ENCODE measurements around the gene C2orf81. TPM values are rescaled to one million over a fixed set of nuclear protein-coding genes. Genes with fewer than 3 reads are reported as not detected.
"Not testable (repeated sequence)": the region's sequence is repeated elsewhere in the genome, so short reads cannot be mapped to it uniquely, and the experiment has no call there.

Gene C2orf81
- total RNA-seq, 1 donor, result 2.7 TPM

DNA sequence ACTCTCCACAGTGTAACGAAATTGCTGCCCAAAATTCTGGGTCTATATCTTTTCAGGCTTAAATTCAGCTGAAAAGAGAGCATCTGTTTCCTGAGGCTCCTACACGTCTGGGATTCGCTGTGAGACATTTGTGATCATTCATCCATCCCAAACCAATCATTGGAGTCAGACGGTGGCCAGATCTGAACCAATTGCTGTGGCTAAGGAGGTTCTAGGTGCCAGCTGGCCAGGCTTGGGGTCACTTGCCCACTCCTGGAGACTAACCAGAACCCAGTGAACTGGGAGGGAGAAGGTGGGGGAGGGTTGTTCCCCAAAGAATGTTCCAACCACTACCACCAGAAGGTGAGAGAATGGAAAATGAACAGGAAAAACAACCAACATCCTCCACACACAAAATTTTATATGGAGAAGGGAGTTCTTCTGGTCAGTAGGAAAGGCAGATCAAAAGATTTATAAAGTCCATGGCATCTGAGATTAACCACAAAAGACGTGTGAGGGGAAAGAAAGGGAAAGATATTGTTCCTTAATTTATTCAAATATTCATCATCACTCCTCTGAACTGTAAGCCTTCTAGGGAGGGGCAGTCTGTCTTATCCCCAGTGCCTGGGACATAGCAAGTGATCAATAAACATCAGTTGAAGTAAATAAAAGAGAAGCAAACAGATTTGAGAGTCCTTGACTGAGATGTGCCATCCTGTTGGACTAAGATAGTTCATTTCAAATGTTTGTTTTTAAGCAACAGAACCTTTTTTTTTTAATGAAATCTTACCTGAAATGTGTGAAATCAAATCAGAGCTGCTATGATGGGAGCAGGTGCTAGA is 23.3 kb upstream of the C2orf81 start:
- no peak for DNase-seq (ENCODE audit: low read depth in 2 of 3, low spot score in 2 of 3)

DNA sequence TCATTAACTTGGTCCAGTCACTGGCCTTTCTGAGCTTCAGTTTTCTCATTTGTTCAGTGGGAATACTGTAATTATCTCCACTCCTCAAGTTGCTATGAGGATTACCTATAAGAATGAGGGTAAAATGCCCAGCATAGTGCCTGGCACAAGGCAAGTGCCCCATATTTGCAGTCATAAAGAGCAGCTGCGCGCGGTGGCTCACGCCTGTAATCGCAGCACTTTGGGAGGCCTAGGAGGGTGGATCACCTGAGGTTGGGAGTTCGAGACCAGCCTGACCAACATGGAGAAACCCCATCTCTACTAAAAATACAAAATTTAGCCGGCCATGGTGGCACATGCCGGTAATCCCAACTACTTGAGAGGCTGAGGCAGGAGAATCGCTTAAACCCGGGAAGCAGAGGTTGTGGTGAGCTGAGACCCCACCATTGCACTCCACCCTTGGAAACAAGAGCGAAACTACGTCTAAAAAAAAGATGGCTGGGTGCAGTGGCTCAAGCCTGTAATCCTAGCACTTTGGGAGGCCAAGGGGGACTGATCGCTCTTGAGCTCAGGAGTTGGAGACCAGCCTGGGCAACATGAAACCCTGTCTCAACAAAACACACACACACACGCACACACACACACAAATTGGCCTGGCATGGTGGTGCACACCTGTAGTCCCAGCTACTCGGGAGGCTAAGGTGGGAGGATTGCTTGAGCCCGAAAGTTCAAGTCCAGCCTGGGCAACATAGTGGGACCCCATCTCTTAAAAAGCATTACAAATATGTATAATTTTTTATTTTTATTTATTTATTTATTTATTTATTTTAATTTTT is 21.3 kb upstream of the C2orf81 start:
- DNase-seq (ENCODE audit: low read depth in 2 of 3, low spot score in 2 of 3), result not testable (repeated sequence)

DNA sequence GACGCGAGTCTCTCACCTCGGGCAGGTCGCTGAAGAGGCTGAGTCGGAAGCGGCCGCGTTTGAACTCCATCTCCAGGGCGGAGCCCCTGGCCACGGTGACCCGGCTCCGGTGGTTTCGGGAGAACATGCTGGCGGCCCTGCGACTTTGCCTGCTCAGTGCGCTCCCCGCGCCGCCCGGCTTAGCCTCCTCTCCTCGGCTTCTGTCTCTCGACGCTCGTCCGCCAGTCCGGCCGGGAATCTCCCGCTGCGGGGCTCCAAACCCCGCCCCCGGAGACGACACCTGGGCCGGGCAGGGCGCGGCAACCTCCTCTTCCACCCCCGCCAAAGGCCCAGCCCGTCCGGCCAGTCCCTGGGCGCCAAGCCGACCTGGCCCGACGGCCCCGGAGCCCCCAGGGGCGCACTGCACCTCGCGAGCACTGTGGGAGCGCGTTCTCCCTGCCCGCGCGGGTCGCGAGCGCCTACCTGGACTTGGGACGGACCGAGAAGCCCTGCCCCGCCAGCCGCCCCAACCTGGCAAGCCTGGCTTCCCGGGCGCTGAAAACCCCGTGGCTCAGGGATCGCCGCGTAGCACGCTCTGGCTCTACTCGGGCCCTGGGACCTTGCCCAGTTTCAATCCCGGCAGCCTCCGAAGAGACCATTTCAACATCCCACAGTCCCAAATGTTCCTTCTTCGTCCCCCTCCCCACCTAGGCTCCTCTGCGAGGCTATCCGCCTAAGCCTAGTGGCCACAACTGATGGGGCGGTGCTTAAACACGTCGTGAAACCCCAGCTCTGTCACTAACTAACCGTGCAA is 20.5 kb upstream of the C2orf81 start, which contains the start of gene RTKN:
Gene RTKN (minus strand): TSS at position 248 of the 793 bp plus-strand sequence. CDS start 121 bp downstream, at position 127.
- no peak for DNase-seq (ENCODE audit: low read depth in 2 of 3, low spot score in 2 of 3)

DNA sequence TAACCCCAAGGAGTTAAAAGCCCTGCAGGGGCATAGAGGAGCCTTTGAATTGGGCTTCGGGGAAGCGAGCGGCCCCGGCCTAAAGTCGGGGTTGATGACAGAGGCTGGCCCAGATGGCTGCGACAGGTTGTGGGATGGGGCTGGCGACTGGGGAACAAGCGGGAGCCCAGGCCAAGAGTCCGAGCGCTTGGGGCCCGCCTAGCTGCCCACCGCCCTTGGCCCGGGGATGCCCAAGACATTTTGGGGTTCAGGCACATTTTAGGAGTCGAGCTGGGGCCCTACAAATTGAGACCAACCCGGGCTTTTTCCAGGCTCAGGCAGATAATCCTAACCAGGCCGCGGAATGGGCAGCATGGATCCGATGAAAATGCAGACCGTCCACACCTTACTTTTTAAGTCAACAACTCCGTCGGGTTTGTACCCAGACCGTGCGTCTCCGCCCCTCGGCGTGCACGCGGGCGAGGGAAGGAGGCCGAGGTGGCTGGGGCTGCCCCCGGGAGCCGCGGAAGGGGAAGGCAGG is 19.8 kb upstream of the C2orf81 start:
- DNase-seq (ENCODE audit: low read depth in 2 of 3, low spot score in 2 of 3), result no peak

DNA sequence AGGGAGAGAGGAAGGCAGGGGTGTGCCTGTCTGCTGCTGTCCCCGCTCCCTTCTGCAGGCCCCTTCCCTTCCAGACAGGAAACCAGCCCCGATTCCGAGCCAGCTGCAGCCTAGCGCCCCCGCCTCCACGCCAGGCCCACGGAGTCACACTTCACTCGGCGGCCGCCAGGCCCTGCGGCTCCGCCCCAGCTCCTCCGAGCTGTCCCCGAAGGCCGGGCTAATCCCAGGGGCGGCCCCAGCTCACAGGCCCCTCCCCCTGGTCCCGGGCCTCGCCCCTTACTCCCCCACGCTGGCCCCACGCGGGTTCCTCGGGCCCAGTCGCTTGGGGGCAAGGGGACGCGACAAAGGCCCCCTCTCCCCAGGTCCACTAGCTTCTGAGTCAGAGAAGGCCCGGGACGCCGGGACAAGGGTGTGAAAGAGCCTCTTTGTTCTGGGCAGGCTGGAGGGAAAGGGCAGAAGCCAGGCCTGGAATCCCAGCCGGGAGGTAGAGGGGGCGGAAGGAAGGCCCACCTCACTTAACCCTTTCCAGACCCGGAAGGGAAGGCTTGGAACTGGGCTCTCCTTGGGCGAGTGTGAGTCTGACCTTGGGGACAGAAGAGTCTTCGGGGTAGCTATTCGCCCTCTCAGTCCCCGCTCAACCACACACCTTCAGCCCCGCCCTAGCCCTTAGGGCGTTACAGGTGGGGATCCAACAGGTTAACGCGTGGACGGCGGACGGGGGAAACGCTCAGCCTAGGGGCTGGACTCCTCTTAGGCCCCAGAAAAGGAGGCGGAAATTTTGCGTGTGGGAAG is 19.2 kb upstream of the C2orf81 start:
- DNase-seq (ENCODE audit: low read depth in 2 of 3, low spot score in 2 of 3), result peak in 2 of 3 donors; percentile 77 to 82

DNA sequence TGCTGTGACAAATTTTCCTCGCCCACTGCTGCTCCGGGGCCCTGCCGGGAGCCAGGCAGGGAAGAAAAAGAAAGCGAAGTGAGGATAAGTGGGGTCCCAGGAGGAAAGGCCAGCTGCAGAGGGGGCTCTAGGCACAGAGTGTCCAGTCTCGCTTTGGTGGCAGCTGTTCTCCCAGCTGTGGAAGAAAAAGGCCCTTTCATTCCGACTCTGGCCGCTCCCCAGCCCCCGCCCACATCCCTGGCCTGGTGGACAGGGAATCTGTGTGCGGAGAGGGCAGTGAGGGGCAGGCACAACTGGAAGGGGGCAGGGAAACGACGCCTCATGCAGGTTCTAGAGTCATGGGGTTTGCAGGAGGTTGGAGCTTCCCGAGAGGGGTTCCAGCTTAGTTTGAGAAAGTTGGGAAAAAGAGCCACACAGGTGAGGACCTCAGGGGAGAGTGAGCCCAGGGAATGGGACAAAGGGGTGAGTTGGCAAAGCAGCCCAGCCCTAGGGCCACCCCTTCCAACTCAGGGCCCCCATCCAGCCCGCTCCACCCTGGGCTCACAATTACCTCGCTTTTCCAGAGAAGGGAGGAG is 18.5 kb upstream of the C2orf81 start:
- no peak for DNase-seq (ENCODE audit: low read depth in 2 of 3, low spot score in 2 of 3)

DNA sequence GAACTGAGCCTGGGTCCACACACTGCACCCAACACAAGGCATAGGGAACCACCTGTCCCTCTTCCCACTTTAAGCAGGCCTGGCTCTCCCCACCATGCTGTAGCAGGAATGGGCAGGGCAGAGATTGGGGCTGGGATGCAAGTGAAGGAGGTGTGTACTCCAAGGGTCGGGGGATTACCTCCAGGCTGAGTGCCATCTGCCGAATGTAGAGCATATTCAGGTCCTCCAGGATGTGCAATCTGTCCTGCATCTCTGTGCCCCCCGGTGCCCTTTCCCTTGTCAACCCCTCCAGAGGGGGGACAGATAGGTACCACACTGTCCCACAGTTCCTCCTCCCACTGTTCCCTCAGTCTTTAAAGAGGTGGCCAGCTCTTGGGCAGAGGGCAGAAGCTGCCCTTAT is 18.0 kb upstream of the C2orf81 start:
- DNase-seq (ENCODE audit: low read depth in 2 of 3, low spot score in 2 of 3), result no peak

DNA sequence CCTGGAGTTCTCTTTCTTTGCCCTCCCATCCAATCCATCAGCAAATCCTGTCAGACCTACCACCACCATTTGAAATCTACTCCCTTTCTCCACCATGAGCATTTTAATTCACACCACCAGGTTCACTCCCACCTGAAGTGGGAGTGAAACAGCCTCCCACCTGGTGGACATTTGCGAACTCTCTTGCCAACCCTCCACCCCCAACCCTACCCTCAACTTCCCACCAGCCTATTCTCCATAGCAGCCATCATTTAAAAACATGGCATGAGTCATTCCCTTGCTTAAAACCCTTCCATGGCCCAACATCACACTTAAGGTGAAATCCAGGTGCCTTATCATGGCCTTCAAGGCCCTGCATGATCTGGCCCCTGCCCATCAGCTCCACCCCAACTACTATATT is 16.8 kb upstream of the C2orf81 start:
- DNase-seq (ENCODE audit: low read depth in 2 of 3, low spot score in 2 of 3), result no peak

DNA sequence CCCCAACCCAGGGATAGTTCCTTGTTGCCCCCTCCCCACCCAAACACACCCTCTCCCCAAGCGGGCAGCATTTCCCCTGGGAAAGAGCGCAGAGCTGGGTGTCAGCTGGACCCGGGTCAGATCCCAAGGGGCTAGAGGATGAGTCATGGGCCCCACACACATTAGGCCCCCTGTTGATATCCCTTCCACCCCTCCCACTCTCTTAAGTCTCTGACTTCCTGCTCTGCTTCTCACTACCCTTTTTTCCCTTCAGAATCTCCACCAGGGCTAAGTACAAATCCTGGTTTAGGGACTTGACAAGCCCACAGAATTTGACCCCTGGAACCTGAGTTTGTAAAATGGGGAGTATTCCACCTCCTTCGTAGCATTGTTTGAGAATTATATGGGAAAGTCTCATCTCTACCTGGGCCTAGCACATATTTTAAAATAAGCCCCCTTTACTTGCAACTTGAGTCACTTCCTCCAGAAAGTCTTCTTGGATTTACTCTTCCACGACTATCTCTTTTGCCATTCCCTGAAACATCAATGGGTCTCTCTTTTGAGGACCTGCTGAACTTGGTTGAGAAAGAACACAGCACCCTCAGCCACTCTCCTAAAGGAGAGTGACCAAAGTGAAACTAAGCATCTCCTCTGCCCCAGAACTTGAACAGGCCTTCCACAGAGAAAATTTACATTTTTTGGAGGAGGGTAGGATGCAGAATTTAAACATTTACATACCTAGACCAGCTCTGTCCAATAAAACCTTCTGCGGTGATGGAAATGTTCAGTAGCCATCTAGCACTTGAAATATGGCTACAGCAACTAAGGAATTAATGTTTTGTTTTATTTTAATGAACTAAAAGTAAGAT is 15.7 kb upstream of the C2orf81 start:
- DNase-seq (ENCODE audit: low read depth in 2 of 3, low spot score in 2 of 3), result no peak

DNA sequence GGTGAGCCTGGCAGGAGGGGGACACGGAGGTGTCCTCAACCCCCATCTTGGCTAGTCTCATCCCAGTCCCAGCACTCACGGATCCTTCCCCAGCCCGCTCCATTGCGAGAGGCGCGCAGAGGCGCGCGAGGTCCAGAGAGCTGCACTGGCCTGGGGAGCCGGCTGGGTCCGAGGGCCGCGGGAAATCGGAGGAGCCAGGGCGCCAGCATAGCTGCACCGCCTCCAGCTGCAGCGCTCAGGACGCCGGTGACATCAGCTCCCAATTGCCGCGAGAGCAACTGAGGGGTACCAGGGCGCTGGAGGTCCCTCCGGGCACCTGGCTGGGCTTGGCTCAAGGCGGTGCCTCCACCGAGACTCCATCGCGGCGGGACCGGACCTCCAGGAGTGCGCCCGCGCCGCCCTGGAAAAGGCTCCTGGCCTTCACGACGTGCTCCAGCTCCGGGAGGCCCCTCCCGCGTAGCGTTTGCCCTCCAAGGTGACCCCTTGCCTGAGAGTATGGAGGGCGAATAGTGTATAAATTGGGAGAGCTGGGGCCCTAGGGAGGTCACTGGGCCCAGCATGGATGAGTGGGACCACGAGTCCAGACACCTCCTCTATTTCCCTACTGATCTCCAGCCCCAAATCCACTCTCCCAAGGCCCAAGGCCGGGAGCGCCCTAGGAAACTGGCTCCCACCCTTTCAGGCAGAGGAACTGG is 14.8 kb upstream of the C2orf81 start:
- DNase-seq (ENCODE audit: low read depth in 2 of 3, low spot score in 2 of 3), result no peak

DNA sequence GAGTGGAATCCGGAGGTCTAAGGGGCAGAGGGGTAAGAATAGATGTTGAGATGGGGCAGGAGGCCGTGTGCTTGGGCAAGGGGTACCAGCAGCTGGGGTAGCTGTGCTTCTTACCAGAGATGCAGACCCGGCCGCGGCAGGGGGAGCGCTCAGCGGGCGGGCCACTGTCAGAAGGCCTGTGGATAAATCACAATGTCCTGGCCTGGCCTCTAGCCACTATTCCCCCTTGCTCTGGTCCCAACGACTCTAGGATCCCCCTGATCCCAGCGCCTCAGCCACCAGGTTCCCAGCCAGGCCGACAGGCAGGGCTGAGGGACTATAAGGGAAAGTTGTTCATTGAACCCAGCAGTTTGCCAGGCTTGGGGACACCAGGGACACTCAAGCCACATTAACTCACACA is 9.1 kb upstream of the C2orf81 start:
- DNase-seq (ENCODE audit: low read depth in 2 of 3, low spot score in 2 of 3), result no peak

DNA sequence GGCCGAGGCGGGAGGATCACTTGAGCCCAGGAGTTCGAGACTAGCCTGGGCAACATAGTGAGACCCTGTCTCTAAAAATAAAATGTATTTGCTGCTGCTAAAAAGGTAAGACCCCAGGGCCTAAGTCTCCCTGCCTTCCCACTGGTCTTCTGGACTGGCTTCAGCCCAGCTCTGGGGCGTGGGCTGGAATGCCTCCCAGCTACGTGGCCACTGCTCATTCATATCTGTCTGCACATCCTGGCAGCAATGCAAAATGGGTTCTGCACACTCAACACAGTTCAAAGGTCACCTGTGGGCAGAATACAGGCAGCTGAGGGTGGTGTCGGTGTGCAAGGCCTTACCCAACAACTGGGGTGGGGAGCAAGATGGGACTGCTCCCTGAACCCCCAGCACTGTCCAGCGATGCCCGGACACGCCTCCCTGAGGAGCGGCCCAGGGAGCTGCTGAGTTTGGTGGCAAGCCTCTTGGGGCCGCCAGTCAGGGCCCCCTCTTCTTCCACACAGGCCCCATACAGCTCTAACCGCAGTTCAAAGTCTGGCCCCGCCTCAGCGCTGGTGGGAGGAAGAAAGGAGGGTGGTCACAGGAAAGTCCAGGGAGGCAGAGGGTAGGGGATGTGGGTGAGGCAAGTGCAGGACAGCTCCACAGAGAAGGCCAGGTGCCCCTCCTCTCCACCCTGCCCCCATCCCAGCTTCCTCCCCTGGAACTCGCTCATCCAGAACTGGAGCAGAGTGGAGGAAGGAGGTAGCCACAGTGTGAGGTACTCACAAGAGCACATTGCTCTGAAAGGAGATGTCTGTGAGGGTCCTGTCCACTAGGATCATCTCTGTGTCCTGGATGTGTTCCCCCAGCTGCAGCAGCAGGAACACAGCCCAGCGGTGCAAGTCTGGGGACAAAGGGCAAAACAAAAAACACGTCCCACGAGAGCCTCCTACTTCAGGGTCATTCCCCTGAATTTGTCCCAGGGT is 8.3 kb upstream of the C2orf81 start:
- no peak for DNase-seq (ENCODE audit: low read depth in 2 of 3, low spot score in 2 of 3)

DNA sequence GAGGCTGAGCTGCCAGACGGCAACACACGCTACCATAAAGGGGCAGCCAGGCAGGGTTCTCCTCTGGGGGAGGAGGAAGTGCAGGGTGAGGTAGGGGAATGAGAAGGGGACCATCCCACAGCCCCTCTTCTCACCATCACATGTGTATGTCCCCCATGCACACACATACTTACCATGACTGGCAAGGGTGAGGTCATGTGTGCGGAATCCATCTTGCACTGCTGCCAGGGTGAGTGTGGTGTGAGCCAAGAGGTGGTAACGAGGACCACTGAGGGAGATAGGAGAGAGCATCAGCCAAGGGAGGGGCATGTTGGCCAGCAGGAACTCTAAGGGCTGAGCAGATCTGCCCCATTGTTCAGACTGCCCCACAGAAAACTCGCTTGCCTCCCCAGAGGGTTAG is 7.3 kb upstream of the C2orf81 start:
- DNase-seq (ENCODE audit: low read depth in 2 of 3, low spot score in 2 of 3), result no peak

DNA sequence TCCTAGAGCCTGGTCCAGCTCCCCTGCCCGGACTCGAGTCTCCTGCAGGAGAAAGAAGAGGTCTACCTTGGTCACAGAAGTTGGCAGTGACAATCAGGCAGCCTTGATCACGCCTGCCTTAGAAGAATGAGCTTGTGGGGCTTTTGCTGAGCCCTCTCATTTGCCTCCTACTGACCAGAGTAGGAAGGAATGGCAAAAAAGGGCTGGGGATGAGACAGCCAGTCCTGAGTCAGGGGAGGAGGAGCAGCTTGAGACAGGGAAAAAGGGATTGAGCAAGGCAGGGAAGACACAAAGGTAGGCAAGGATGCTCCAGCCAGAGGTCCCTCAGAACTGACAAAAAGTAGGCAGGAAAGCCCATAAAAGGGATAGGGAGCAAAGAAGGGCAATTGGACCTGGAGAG is 6.1 kb upstream of the C2orf81 start:
- no peak for DNase-seq (ENCODE audit: low read depth in 2 of 3, low spot score in 2 of 3)

DNA sequence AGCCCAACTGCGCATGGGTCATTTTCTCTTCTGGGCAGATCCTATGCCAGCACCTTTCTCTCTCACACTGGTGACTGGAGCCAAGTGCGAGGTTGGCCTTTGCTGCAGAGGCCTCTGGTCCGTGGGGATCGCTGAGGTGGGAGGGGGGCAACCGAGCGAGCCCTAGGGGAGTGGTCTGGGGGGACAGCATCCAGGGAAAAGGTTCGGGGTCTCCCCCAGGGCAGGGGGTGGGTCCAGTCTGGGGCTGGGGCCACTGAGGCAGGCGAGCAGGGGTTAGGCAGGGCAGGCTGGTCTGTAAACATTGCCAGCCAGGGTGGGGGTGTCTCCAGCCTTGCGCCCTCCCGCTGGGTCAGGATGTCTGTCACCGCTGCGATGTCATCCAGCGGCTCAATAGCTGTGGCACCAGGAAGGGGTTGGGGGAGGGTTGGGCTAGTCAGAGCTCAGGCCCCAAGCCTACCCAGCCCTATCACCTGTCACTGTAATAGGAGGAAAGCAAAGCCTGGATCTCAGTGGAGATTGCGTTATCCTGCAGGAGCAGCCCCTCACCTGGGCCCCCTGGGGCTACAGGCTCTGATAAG is 4.9 kb upstream of the C2orf81 start:
- no peak for DNase-seq (ENCODE audit: low read depth in 2 of 3, low spot score in 2 of 3)

DNA sequence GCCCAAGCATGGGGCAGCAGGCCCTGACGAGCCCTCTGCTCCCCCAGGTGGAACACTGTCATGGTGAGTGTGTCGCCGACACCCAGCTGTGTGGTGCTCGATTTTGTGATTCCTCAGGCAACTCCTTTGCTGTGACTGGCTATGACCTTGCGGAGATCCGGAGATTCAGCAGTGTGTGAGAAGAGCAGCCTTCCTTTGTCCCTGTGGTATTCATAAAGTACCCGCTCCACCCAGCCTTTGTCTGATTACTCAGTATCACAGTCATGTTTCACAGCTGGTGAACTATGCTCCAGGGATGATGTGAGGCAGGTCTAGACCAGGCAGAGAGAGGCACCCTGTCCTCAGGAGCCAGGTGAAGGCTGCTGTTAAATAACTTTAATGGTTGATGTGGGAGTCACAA is 4.1 kb upstream of the C2orf81 start:
- no peak for DNase-seq (ENCODE audit: low read depth in 2 of 3, low spot score in 2 of 3)

DNA sequence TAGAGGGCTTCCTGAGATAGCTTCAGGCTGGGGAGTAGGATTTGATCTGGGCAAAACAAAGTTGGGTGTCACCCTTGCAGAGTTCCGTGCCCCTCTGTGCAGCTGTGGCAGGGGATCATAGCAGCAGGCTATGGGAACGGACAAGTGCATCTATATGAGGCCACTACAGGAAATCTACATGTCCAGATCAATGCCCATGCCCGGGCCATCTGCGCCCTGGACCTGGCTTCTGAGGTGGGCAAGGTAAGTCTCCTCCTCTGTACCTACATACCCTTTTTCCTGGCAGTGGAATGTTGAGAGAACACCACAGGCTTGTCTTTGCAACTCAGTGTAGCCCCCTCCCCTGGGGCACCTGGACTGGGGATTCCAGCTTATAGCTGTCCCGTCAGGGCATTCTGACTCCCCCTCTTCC is 3.6 kb upstream of the C2orf81 start:
- no peak for DNase-seq (ENCODE audit: low read depth in 2 of 3, low spot score in 2 of 3)
